DND-41 (cell line): ENCODE data around the gene TRMT10B.
A peak's percentile ranks its signal among the peaks of the same experiment; 100 is the strongest.

Source experiments
- ATAC-seq: fragments of 200-7000 bp; cut with Tn5 transposase; 3 replicates; pipeline ENCODE4 v1.9.1; 2021; ENCODE audit warnings: low read depth; ENCODE audit not compliant: insufficient read depth
- DNase-seq: peaks from one replicate; pipeline ENCODE4 v3.0.0-alpha.2; 2020
- H2AFZ ChIP-seq: 2 replicates; pipeline ENCODE4 v1.6.0; 2012; ENCODE audit warnings: low read depth, low read length
- H3K27ac ChIP-seq: 2 replicates; pipeline ENCODE4 v1.5.1; 2012; ENCODE audit warnings: low read length, inconsistent platforms
- H3K27me3 ChIP-seq: fragments of 200-600 bp; sonication (generic); 2 replicates; pipeline ENCODE4 v1.6.0; 2012; ENCODE audit warnings: low read length, mild to moderate bottlenecking, inconsistent platforms; ENCODE audit not compliant: insufficient read depth, poor library complexity
- H3K36me3 ChIP-seq: 2 replicates; pipeline ENCODE4 v1.5.1; 2012; ENCODE audit warnings: low read length, inconsistent platforms; ENCODE audit not compliant: insufficient read depth
- H3K4me1 ChIP-seq: 2 replicates; pipeline ENCODE4 v1.5.1; 2012; ENCODE audit warnings: mild to moderate bottlenecking, low read length; ENCODE audit not compliant: insufficient read depth
- H3K4me2 ChIP-seq: 2 replicates; pipeline ENCODE4 v1.6.0; 2012; ENCODE audit warnings: mild to moderate bottlenecking, moderate library complexity, low read length, inconsistent platforms; ENCODE audit not compliant: insufficient read depth
- H3K4me3 ChIP-seq, 2 experiments: fragments of 200-600 bp in 1 of 2; shearing (Covaris generic) in 1 of 2; 2 replicates each; pipeline ENCODE4 v1.5.1; 2012 to 2016; ENCODE audit warnings: inconsistent platforms in 2 of 2, low read length in 2 of 2, mild to moderate bottlenecking in 2 of 2, low read depth in 1 of 2, moderate library complexity in 1 of 2
- H3K79me2 ChIP-seq: 2 replicates; pipeline ENCODE4 v1.6.0; 2012; ENCODE audit warnings: low read length, inconsistent platforms; ENCODE audit not compliant: insufficient read depth
- H3K9ac ChIP-seq: 2 replicates; pipeline ENCODE4 v1.6.0; 2012; ENCODE audit warnings: low read depth, mild to moderate bottlenecking, inconsistent platforms, low read length, moderate library complexity
- H3K9me3 ChIP-seq: 2 replicates; pipeline ENCODE4 v1.5.1; 2012; ENCODE audit warnings: low read length, moderate library complexity, mild to moderate bottlenecking, inconsistent platforms; ENCODE audit not compliant: insufficient read depth, severe bottlenecking
- H4K20me1 ChIP-seq: 2 replicates; pipeline ENCODE4 v1.6.0; 2012; ENCODE audit warnings: low read length; ENCODE audit not compliant: insufficient read depth
- EZH2 ChIP-seq: IDR thresholded peaks from 3 replicates; pipeline ENCODE4 v1.6.1; 2012; ENCODE audit warnings: borderline replicate concordance, low read depth, mild to moderate bottlenecking, moderate library complexity, low read length, inconsistent platforms; ENCODE audit not compliant: severe bottlenecking
- TF ChIP-seq, protein P1 (sequence below): IDR thresholded peaks from 2 replicates; pipeline ENCODE4 v1.5.1; 2012; ENCODE audit warnings: borderline replicate concordance, low read length, moderate library complexity, mild to moderate bottlenecking; ENCODE audit not compliant: poor library complexity, severe bottlenecking; ENCODE audit errors: extremely low read depth

TRMT10B gene

DNA sequence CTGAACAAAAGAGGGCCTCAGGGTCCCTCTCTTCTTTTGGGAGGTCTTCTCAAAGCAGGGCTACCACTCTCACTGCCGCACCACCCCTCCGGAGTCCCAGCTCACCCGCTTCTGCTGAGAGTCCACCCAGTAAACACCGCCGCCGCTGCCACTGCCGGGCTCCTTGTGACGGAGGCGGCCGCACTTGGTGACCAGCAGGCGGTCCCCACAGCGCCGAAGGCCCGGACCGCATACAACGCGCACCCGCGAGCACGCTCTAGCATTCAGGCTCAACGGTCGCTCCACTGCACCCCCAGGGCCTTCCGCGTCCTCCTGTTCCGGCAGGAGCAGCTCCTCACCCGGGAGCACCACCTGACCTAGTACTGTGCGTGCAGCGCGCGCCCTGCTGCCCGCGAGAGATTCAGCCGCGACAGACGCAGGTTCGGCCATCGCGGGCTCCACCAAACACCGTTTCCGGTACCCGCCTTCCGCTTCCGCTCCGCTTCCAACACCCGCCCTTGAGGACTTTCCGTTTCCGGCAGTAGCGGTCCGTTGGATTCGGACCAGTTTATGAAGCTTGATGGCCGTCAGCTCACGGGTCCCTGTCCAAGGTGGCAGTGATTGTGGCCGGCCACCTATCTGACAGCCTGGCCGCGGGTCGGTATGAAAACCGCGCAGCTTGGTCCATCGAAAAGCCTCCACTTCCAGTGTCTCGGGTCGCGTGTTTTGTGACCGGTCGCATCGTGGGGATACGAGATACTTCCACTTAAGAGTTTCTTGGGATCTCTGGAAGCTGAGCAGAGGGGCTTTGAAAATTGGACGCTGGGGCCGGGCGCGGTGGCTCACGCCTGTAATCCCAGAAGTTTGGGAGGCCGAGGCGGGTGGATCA, 31.2 kb downstream of the TRMT10B start, which contains the start of gene EXOSC3:
Gene EXOSC3, minus strand, starts transcription at position 449 of the 868 bp plus-strand sequence. Its CDS starts 20 bp downstream, at position 429.
- DNase-seq (peak; percentile 84), ATAC-seq (peak; percentile 92)
- H3K9me3 ChIP-seq, result no peaks in the 10 kb centered on the region
- no peaks in the 10 kb centered on the region for H3K27me3 ChIP-seq
- H3K4me1 ChIP-seq, result peaks cover 34% of the 10 kb centered on the region
- TF ChIP-seq, protein P1, sequence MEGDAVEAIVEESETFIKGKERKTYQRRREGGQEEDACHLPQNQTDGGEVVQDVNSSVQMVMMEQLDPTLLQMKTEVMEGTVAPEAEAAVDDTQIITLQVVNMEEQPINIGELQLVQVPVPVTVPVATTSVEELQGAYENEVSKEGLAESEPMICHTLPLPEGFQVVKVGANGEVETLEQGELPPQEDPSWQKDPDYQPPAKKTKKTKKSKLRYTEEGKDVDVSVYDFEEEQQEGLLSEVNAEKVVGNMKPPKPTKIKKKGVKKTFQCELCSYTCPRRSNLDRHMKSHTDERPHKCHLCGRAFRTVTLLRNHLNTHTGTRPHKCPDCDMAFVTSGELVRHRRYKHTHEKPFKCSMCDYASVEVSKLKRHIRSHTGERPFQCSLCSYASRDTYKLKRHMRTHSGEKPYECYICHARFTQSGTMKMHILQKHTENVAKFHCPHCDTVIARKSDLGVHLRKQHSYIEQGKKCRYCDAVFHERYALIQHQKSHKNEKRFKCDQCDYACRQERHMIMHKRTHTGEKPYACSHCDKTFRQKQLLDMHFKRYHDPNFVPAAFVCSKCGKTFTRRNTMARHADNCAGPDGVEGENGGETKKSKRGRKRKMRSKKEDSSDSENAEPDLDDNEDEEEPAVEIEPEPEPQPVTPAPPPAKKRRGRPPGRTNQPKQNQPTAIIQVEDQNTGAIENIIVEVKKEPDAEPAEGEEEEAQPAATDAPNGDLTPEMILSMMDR, result no peak
- TF ChIP-seq EZH2, result no peak
- peaks cover 49% of the 10 kb centered on the region for H3K79me2 ChIP-seq
- peak within 1 kb of the TSS; percentile 84 for H3K4me2 ChIP-seq
- H2AFZ ChIP-seq, result peak within 1 kb of the TSS; percentile 99
- peaks cover 3% of the 10 kb centered on the region; the same call in 1 of the 2 replicates for H4K20me1 ChIP-seq
- H3K27ac ChIP-seq, result peak within 1 kb of the TSS; percentile 90
- H3K9ac ChIP-seq, result peak within 1 kb of the TSS; percentile 85
- H3K36me3 ChIP-seq, result peaks cover 46% of the 10 kb centered on the region
- peak within 1 kb of the TSS; percentile 50 to 72 for H3K4me3 ChIP-seq

- no peaks in the 10 kb centered on the region for H3K27me3 ChIP-seq
- H4K20me1 ChIP-seq, result peaks cover 3% of the 10 kb centered on the region; the same call in 1 of the 2 replicates
- H3K36me3 ChIP-seq, result peaks cover 24% of the 10 kb centered on the region
- H3K4me2 ChIP-seq, result no peak overlapping the region
- H2AFZ ChIP-seq, result no peak overlapping the region
- peaks cover 41% of the 10 kb centered on the region for H3K79me2 ChIP-seq
- ATAC-seq, result no peak
- no peak overlapping the region for H3K4me3 ChIP-seq
- no peaks in the 10 kb centered on the region for H3K9me3 ChIP-seq
- no peak overlapping the region for H3K27ac ChIP-seq
- no peak overlapping the region for H3K9ac ChIP-seq
- DNase-seq, result no peak
- peaks cover 32% of the 10 kb centered on the region for H3K4me1 ChIP-seq
- TF ChIP-seq EZH2, result no peak
- TF ChIP-seq, protein P1, result no peak
Measured at GRCh38 chr9:37787059-37787458, 33.5 kb downstream of the TRMT10B start.

- no peak for DNase-seq
- peaks cover 2% of the 10 kb centered on the region; the same call in 1 of the 2 replicates for H4K20me1 ChIP-seq
- no peak overlapping the region for H3K9ac ChIP-seq
- H3K9me3 ChIP-seq, result no peaks in the 10 kb centered on the region
- H3K4me3 ChIP-seq, result no peak overlapping the region
- no peaks in the 10 kb centered on the region for H3K27me3 ChIP-seq
- H3K36me3 ChIP-seq, result peaks cover 11% of the 10 kb centered on the region
- H3K79me2 ChIP-seq, result peaks cover 28% of the 10 kb centered on the region
- no peak overlapping the region for H2AFZ ChIP-seq
- H3K4me2 ChIP-seq, result no peak overlapping the region
- no peak for ATAC-seq
- H3K4me1 ChIP-seq, result peaks cover 19% of the 10 kb centered on the region
- TF ChIP-seq, protein P1, result no peak
- no peak for TF ChIP-seq EZH2
- H3K27ac ChIP-seq, result no peak overlapping the region
Measured at GRCh38 chr9:37788332-37788731, 34.7 kb downstream of the TRMT10B start.
